Activated T-cell treated with anti-CD3 and anti-CD28 coated beads, Interleukin-2, amount 50 U/mL, for 24 hours (primary cell): ENCODE measurements around the gene LEUTX.
"Not testable (repeated sequence)": the region's sequence is repeated elsewhere in the genome, so short reads cannot be mapped to it uniquely, and the experiment has no call there.

Source experiments
- DNase-seq: peaks from one replicate; pipeline ENCODE4 v3.0.0-alpha.2; 2020
- H3K27ac Mint-ChIP-seq: 2 replicates; pipeline ENCODE4 v1.8.0; 2020; ENCODE audit warnings: mild to moderate bottlenecking, mixed read lengths
- H3K27me3 Mint-ChIP-seq: 2 replicates; pipeline ENCODE4 v1.8.0; 2020; ENCODE audit warnings: mixed read lengths
- H3K36me3 Mint-ChIP-seq: 2 replicates; pipeline ENCODE4 v1.8.0; 2020; ENCODE audit warnings: low read depth, mixed read lengths
- H3K4me1 Mint-ChIP-seq: 2 replicates; pipeline ENCODE4 v1.8.0; 2020; ENCODE audit warnings: low read depth, mixed read lengths
- H3K4me3 Mint-ChIP-seq: 2 replicates; pipeline ENCODE4 v1.8.0; 2020; ENCODE audit warnings: mild to moderate bottlenecking, moderate library complexity, mixed read lengths
- H3K9me3 Mint-ChIP-seq: 2 replicates; pipeline ENCODE4 v1.8.0; 2020; ENCODE audit warnings: mixed read lengths

LEUTX gene

DNA sequence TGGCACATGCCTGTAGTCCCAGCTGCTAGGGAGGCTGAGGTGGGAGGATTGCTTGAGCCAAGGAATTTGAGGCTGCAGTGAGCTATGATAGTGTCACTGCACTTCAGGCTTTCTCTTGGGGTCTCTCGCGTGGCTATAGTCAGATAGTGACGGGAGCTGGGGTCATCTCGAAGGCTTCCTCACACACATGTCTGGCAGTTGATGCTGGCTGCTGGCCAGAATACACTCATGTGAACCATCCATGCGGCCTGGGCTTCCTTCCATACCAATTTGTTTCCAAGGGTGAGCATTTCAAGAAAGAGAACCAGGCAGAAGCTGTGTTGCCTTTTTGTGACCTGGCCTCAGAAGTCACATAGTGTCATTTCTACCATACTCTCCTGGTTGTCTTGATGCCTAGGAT lies 26.4 kb downstream of the LEUTX start:
- H3K27me3 Mint-ChIP-seq, result peaks cover 21% of the 10 kb centered on the region
- H3K4me3 Mint-ChIP-seq, result no peak overlapping the region
- no peaks in the 10 kb centered on the region for H3K36me3 Mint-ChIP-seq
- H3K4me1 Mint-ChIP-seq, result no peaks in the 10 kb centered on the region
- DNase-seq, result no peak
- H3K27ac Mint-ChIP-seq, result no peak overlapping the region
- no peaks in the 10 kb centered on the region for H3K9me3 Mint-ChIP-seq

DNA sequence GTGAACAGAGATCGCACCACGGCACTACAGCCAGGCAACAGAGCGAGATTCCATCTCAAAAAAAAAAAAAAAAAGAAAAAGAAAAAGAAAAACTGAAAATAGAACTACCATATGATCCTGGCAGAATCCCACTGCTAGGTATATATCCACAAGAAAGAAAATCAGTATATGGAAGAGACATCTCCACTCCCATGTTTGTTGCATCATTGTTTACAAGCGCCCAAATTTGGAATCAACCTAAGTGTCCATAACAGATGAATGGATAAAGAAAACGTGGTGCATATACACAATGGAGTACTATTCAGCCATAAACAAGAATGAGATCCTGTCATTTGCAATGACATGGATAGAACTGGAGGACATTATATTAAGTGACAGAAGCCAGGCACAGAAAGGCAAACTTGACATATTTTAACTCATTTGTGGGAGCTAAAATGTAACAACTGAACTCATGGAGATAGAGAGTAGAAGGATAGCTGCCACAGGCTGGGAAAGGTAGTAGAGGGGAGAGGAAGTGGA lies 29.3 kb downstream of the LEUTX start:
- Mint-ChIP-seq H3K4me1 (no peaks in the 10 kb centered on the region), H3K27ac (no peak overlapping the region), H3K4me3 (no peak overlapping the region), H3K27me3 (peaks cover 18% of the 10 kb centered on the region), H3K36me3 (no peaks in the 10 kb centered on the region), H3K9me3 (no peaks in the 10 kb centered on the region)
- no peak for DNase-seq

DNA sequence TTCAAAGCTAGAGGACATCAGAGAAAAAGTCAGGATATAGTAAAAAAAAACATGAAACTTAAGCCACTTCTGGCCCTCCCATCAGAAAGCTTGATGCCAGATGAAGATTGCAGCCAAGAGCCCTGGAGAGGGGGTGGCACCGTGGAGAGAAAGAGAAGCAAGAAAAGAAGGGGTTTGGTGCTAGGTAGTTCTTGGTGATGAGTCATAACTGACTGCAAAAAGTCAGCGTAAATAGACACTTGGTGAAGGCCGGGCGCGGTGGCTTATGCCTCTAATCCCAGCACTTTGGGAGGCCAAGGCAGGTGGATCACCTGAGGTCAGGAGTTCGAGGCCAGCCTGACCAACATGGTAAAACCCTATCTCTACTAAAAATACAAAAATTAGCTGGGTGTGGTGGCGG lies 30.0 kb downstream of the LEUTX start:
- not testable (repeated sequence) for DNase-seq, H3K9me3 Mint-ChIP-seq

DNA sequence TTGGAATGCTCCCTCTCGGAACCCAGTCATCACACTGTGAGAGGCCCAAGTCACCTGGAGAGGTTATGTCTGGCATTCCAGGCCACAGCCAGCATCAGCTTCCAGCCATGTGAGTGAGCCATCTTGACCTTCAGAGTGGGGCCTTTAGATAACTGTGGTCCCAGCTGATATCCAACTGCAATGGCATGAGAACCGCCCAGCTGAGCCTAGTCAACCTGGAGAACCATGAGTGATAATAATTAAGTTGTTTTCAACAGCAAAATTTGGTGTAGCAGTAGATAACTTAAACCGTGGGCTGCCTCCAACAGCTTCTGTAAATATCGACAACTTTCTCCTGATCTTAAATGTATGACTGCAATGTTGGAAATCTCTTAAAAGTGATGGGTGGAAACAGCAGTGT lies 30.7 kb downstream of the LEUTX start:
- Mint-ChIP-seq H3K4me3 (no peak overlapping the region), H3K4me1 (no peaks in the 10 kb centered on the region), H3K9me3 (no peaks in the 10 kb centered on the region), H3K27ac (no peak overlapping the region), H3K27me3 (peaks cover 5% of the 10 kb centered on the region), H3K36me3 (peaks cover 2% of the 10 kb centered on the region)
- DNase-seq, result no peak

More for the DNA sequence above, 30.0 kb downstream of the LEUTX start:
- H3K4me1 Mint-ChIP-seq, H3K27ac Mint-ChIP-seq, H3K4me3 Mint-ChIP-seq, H3K36me3 Mint-ChIP-seq: not testable (repeated sequence)
- peaks cover 10% of the 10 kb centered on the region for H3K27me3 Mint-ChIP-seq

DNA sequence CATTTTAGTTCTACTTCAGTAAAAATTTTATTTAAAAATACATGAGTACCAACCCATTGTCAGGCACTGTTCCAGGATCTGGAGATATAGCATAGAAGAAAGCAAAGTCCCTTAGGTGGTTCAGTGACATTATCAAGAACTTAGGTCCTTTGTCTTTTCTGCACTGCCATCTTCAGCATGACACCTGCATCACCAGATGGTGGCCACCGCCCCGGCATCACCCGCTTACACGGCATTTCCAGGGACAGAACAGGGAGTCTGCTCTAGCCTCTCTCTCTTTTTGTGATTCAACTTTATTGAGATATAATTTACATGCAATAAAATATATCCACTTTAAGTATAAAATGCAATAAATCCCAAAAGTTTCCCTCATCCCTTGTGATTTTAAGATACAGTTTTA lies 31.8 kb downstream of the LEUTX start:
- H3K27ac Mint-ChIP-seq, result no peak overlapping the region
- H3K27me3 Mint-ChIP-seq, result peaks cover under 1% of the 10 kb centered on the region
- no peaks in the 10 kb centered on the region for H3K9me3 Mint-ChIP-seq
- H3K4me1 Mint-ChIP-seq, result no peaks in the 10 kb centered on the region
- no peak for DNase-seq
- no peak overlapping the region for H3K4me3 Mint-ChIP-seq
- peaks cover 2% of the 10 kb centered on the region for H3K36me3 Mint-ChIP-seq

DNA sequence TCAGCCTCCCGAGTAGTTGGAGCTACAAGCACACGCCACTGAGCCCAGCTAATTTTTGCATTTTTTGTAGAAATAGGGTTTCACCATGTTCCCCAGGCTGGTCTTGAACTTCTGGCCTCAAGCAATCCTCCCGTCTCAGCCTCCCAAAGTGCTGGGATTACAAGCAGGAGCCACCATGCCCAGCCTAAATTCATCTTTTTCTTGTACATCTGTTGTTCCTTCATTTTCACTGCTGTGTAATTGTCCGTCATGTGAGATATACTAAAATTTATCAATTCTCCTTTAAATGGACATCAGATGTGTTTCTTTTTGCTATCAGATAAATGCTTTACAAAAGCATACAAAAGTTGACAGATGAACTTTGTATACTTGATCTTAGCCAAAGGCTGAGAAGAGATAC lies 32.4 kb downstream of the LEUTX start:
- Mint-ChIP-seq H3K4me3 (no peak overlapping the region), H3K36me3 (peaks cover 7% of the 10 kb centered on the region), H3K9me3 (no peaks in the 10 kb centered on the region), H3K27me3 (no peaks in the 10 kb centered on the region), H3K4me1 (no peaks in the 10 kb centered on the region), H3K27ac (peak overlapping the region; percentile 4)
- no peak for DNase-seq

DNA sequence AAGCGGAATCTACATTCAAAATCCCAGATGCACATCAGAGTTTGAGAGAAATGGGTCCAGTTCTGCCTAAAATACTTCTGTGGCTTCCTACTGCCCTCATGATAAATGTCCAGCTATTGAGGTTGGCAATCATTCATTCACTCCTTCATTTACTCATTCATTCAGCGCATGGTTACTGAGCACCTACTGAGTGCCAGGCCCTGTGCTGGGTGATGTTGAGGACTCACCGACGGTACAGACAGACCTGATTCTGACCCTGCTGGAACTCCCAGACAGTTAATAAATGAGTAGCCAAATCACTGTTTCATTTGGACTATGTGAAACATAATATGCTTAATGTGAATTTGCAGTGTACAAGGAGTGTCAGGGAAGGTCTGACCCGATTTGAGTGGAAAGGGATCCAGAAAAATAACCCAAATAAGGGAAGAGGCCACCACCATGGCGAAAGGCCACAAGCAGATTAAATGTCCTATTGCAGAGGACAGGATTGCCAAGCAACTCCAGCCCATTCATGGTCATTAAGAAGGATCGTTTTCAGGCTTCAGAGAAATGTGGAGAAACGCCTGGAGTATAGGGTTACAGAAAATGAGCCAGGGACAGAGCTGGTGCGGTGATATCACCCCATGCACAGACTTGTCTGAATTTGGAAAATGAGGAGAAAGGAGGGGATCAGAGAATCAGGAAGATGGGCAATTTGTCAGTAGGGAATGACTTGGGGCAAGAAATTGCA lies 34.8 kb downstream of the LEUTX start:
- Mint-ChIP-seq H3K36me3 (peaks cover 22% of the 10 kb centered on the region), H3K27ac (no peak overlapping the region), H3K27me3 (no peaks in the 10 kb centered on the region), H3K9me3 (no peaks in the 10 kb centered on the region), H3K4me3 (no peak overlapping the region), H3K4me1 (peaks cover 6% of the 10 kb centered on the region)
- no peak for DNase-seq

DNA sequence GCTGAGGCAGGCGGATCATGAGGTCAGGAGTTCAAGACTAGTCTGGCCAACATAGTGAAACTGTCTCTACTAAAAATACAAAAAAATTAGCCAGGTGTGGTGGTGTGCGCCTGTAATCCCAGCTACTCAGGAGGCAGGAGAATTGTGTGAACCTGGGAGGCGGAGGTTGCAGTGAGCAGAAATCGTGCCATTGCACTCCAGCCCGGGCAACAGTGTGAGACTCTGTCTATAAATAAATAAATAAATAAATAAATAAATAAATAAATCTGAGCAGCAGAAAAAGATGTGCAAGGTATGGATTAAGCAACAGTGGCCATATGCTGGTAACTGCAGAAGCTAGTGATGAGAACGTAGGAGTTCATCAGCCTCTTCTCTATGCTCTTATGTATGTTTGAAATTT lies 35.5 kb downstream of the LEUTX start:
- not testable (repeated sequence) for H3K27me3 Mint-ChIP-seq, DNase-seq, H3K4me3 Mint-ChIP-seq, H3K27ac Mint-ChIP-seq, H3K9me3 Mint-ChIP-seq
- H3K4me1 Mint-ChIP-seq, result peaks cover 10% of the 10 kb centered on the region
- peaks cover 22% of the 10 kb centered on the region for H3K36me3 Mint-ChIP-seq

DNA sequence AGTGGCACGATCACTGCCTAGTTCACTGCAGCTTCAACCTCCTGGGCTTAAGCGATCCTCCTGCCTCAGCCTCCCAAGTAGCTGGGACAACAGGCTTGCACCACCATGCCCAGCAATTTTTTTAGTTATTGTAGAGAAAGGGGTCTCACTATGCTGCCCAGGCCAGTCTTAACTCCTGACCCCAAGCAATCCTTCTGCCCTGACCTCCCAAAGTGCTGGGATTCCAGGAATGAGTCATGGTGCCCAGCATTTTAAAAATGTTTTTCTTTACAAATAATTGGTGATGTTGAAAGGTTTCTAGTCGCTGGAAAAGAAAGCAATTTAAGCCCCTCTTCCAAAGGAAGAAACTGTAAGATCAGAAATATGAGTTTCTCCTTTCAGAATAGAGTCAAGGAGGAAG lies 35.9 kb downstream of the LEUTX start:
- no peaks in the 10 kb centered on the region for H3K9me3 Mint-ChIP-seq

DNA sequence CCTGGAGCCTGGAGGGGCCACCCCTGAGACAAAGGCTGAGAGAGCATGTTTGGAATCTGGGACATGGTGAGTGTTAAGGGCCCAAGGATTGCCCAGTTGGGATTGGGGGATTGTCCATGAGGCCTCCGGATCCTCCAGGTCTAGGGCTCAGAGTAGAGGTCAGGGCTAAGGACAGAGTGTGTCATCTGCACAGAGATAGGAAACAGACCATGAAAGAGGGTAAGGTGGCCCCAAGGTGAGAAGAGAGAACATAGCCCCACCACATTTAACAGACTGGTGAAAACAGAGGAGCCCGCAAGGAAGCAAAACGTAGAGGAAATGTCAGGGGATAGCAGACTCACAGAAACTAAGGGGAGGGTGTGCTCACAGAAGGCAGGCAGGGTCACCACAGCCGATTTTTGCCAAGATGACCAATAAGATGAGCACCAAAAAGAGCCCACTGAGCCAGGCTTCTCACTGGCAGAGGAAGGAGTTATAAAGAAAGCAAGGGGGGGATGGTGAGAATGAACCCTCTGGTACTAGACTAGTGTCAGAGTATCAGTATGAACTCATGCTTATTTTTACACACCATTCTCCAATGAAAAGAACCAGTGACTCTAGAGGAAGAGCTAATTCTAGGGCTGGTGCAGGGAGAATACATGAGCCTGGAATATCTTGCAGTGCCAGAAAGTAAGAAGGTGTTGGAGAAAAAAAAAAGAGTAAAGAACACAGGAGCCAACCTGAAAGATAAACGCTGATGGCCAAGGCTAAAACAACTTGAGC lies 37.8 kb downstream of the LEUTX start:
- H3K9me3 Mint-ChIP-seq, result no peaks in the 10 kb centered on the region
- H3K4me3 Mint-ChIP-seq, result no peak overlapping the region
- no peaks in the 10 kb centered on the region for H3K27me3 Mint-ChIP-seq
- H3K4me1 Mint-ChIP-seq, result peaks cover 12% of the 10 kb centered on the region
- no peak for DNase-seq
- peaks cover 26% of the 10 kb centered on the region for H3K36me3 Mint-ChIP-seq
- H3K27ac Mint-ChIP-seq, result no peak overlapping the region

More for the DNA sequence above, 35.9 kb downstream of the LEUTX start:
- Mint-ChIP-seq H3K4me1 (peaks cover 12% of the 10 kb centered on the region), H3K27ac (no peak overlapping the region), H3K36me3 (peaks cover 24% of the 10 kb centered on the region), H3K4me3 (no peak overlapping the region), H3K27me3 (no peaks in the 10 kb centered on the region)
- no peak for DNase-seq

DNA sequence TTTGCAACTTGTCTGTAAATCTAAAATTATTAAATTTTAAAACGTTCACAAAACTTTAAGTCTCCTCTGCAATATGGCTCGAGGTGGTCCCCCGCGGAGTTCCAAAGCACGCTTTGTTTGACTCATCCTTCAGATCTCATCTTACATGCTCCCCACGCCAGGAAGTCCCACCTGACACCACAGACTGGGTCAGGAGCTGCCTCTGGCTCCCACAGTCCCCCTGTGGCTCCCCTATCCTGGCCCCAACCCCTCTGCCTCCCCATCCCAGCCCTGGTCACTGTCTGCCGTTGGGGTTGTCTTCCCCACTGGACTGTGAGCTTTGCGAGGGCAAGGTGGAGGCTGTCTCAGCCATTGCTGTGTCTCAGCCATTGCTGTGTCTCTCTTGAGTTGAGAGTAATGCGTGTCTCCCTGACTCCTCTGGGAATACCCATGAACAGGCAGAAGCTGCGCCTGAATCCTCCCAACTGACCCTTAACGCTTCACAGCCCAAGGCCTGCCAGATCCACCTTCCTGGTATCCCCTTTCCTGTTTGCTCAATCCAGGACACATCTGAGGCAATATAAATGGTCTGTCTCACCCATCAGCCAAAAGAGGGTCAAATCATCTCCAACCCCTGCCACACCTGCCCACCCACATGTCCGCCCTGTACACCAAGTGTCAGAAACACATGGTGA lies 39.4 kb downstream of the LEUTX start:
- H3K27me3 Mint-ChIP-seq, result no peaks in the 10 kb centered on the region
- no peak overlapping the region for H3K4me3 Mint-ChIP-seq
- peaks cover 26% of the 10 kb centered on the region for H3K36me3 Mint-ChIP-seq
- H3K27ac Mint-ChIP-seq, result peak overlapping the region; percentile 4
- no peaks in the 10 kb centered on the region for H3K9me3 Mint-ChIP-seq
- H3K4me1 Mint-ChIP-seq, result peaks cover 12% of the 10 kb centered on the region
- DNase-seq, result no peak

DNA sequence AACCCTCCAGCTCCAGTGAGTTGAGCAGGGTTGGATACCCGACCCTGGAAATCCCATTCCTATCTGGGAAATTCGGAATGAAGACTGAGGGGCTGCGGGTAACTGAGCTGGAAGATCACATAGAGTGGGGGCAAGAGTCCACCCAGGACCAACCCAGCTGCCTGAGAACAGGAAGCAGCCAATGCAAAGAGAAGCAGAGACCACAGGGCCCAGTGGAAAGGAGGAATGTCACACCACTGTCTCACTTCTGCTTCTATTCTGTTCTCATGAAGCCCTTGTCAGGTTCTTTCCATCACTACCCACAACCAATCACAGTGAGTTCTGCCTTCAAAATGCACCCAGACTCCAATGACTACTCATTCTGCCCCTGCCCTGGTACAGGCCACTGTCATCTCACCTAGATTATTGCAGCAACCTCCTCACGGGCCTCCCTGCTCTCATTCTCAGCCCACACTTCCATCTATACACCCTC lies 40.0 kb downstream of the LEUTX start:
- H3K4me3 Mint-ChIP-seq, result no peak overlapping the region
- H3K27me3 Mint-ChIP-seq, result no peaks in the 10 kb centered on the region
- no peak for DNase-seq
- peaks cover 26% of the 10 kb centered on the region for H3K36me3 Mint-ChIP-seq
- no peaks in the 10 kb centered on the region for H3K9me3 Mint-ChIP-seq
- no peak overlapping the region for H3K27ac Mint-ChIP-seq
- peaks cover 12% of the 10 kb centered on the region for H3K4me1 Mint-ChIP-seq

DNA sequence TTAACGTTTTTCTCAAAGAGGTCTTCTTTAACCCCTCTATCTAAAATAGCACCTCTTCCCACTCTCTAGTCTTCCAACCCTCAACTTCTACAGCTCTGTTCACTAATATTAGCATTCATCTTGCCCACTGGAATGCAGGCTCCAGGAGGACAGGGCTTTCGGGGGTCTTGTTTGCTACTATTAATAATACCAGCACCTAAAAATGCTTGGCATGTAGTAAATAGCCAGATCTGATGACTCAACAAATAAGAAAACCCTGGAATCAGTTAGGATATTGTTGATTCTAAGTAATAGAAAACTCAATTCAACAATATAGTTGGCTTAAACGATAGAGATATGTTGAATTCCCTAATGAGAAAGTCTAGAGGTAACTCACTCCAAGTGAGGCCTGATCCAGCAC lies 41.1 kb downstream of the LEUTX start:
- H3K4me3 Mint-ChIP-seq, result no peak overlapping the region
- no peak overlapping the region for H3K27ac Mint-ChIP-seq
- H3K4me1 Mint-ChIP-seq, result peaks cover 12% of the 10 kb centered on the region
- H3K27me3 Mint-ChIP-seq, result no peaks in the 10 kb centered on the region
- H3K36me3 Mint-ChIP-seq, result peaks cover 25% of the 10 kb centered on the region
- H3K9me3 Mint-ChIP-seq, result no peaks in the 10 kb centered on the region
- DNase-seq, result no peak

DNA sequence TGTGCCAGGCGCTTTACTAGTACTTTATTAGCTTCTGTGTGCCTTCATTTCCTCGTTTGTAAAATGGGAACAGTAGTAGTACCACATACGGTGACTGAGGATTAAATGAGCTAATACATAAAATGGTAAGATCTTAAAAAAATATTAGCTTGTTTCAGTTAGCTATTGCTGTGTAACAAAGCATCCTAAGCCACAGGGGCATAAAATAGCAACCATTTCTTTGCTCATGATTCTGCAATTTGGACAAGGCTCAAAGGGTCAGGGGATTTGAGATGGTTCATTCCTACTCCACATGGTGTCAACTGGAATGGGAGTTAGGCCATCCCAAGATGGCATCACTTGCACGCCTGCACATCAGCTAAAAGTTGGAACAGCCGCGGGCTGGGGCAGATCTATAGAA lies 42.0 kb downstream of the LEUTX start:
- peaks cover 23% of the 10 kb centered on the region for H3K36me3 Mint-ChIP-seq
- peaks cover 12% of the 10 kb centered on the region for H3K4me1 Mint-ChIP-seq
- H3K4me3 Mint-ChIP-seq, result no peak overlapping the region
- no peaks in the 10 kb centered on the region for H3K27me3 Mint-ChIP-seq
- H3K9me3 Mint-ChIP-seq, result no peaks in the 10 kb centered on the region
- no peak for DNase-seq
- no peak overlapping the region for H3K27ac Mint-ChIP-seq

DNA sequence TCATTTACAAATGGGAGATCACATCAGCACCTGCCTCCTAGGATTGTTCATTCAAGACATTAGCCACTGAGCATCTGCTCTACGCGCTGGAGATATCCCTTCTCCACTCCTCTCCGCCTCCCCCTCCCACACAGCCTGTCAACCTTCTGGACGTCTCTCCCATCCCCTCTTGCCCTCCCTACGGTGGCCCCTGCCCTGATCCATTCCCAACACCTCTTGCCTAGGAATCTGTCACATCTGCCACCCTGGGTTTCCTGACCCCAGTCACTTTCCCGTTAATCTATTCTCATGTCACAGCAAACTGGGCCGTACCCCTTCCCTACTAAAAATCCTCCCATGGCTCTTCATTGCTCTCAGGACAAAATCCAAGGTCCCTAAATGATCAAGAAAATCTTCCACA lies 45.0 kb downstream of the LEUTX start:
- no peak for DNase-seq
- Mint-ChIP-seq H3K27me3 (no peaks in the 10 kb centered on the region), H3K9me3 (no peaks in the 10 kb centered on the region), H3K27ac (no peak overlapping the region), H3K4me1 (peaks cover 9% of the 10 kb centered on the region), H3K36me3 (peaks cover 22% of the 10 kb centered on the region), H3K4me3 (no peak overlapping the region)
